ENCODE results near the gene IL1A. TPM values are rescaled to one million over a fixed set of nuclear protein-coding genes. Genes with fewer than 3 reads are reported as not detected.

Gene IL1A
- total RNA-seq, 1 experiment from 2014 or later, result 0.42 TPM

DNA sequence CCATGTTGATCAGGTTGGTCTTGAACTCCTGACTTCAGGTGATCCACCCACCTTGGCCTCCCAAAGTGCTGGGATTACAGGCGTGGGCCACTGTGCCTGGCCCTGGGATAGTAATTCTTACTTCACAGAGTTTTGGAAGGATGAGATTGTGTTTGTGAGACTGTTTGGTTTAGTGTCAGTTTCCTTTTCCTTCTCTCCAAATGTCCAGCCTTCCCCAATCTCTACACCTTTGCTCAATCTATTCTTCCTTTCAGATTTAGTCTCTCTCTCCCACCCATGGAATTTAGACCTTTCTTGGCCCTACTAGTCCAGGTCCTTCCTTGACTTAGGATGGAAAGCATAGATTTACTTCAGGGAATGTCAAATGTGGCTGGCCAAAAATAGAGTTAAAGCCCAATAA lies 12.2 kb upstream of the IL1A start (continued):
- TF ChIP-seq, protein P1, sequence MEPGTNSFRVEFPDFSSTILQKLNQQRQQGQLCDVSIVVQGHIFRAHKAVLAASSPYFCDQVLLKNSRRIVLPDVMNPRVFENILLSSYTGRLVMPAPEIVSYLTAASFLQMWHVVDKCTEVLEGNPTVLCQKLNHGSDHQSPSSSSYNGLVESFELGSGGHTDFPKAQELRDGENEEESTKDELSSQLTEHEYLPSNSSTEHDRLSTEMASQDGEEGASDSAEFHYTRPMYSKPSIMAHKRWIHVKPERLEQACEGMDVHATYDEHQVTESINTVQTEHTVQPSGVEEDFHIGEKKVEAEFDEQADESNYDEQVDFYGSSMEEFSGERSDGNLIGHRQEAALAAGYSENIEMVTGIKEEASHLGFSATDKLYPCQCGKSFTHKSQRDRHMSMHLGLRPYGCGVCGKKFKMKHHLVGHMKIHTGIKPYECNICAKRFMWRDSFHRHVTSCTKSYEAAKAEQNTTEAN (CRISPR knock-in tag; IDR thresholded peaks at IDR 0.05), result no peak
- TF ChIP-seq ETV6 (CRISPR knock-in tag; IDR thresholded peaks at IDR 0.05) (no peak), SP1 (CRISPR knock-in tag; conservative IDR thresholded peaks at IDR 0.05) (no peak), ZNF138 (CRISPR knock-in tag; conservative IDR thresholded peaks at IDR 0.05) (no peak), FOXP4 (CRISPR knock-in tag; IDR thresholded peaks at IDR 0.05) (no peak), RORB (CRISPR knock-in tag; IDR thresholded peaks at IDR 0.05) (no peak), ELF4 (CRISPR knock-in tag; IDR thresholded peaks at IDR 0.05; ENCODE audit: low read depth) (no peak), ZNF416 (CRISPR knock-in tag; IDR thresholded peaks at IDR 0.05) (no peak), ZBTB21 (CRISPR knock-in tag; IDR thresholded peaks at IDR 0.05; ENCODE audit: borderline replicate concordance) (no peak)
- TF ChIP-seq, protein P2, sequence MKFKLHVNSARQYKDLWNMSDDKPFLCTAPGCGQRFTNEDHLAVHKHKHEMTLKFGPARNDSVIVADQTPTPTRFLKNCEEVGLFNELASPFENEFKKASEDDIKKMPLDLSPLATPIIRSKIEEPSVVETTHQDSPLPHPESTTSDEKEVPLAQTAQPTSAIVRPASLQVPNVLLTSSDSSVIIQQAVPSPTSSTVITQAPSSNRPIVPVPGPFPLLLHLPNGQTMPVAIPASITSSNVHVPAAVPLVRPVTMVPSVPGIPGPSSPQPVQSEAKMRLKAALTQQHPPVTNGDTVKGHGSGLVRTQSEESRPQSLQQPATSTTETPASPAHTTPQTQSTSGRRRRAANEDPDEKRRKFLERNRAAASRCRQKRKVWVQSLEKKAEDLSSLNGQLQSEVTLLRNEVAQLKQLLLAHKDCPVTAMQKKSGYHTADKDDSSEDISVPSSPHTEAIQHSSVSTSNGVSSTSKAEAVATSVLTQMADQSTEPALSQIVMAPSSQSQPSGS (CRISPR knock-in tag; IDR thresholded peaks at IDR 0.05; ENCODE audit: borderline replicate concordance, low read depth), result no peak
- TF ChIP-seq, protein P3, sequence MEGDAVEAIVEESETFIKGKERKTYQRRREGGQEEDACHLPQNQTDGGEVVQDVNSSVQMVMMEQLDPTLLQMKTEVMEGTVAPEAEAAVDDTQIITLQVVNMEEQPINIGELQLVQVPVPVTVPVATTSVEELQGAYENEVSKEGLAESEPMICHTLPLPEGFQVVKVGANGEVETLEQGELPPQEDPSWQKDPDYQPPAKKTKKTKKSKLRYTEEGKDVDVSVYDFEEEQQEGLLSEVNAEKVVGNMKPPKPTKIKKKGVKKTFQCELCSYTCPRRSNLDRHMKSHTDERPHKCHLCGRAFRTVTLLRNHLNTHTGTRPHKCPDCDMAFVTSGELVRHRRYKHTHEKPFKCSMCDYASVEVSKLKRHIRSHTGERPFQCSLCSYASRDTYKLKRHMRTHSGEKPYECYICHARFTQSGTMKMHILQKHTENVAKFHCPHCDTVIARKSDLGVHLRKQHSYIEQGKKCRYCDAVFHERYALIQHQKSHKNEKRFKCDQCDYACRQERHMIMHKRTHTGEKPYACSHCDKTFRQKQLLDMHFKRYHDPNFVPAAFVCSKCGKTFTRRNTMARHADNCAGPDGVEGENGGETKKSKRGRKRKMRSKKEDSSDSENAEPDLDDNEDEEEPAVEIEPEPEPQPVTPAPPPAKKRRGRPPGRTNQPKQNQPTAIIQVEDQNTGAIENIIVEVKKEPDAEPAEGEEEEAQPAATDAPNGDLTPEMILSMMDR (IDR thresholded peaks at IDR 0.05), result no peak

DNA sequence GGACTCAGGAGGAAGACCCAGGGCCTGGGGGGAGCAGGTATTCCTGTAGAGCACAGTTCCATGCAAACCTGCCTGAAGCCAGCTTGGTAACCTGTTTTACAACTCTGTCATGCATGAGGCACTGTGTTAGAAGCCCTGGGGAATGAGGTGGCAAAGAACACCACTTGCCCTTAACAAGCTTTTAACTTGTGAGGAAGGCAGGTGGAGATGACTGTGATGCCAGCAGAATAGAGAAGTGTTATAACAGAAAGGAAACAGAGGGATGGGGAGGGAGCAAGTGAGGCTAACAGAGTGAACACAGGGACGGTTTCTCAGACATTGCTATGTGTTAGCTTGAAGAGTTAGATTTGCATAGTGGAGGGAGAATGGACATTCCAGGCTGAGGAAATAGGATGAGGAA lies 11.5 kb upstream of the IL1A start:
- Mint-ChIP-seq H3K4me3 (no peak overlapping the region), H3K4me1 (peaks cover 57% of the 10 kb centered on the region), H3K9me3 (peaks cover 14% of the 10 kb centered on the region), H3K27ac (peak overlapping the region; percentile 9; the same call in 1 of the 2 replicates), H3K36me3 (peaks cover 5% of the 10 kb centered on the region; the same call in 1 of the 2 replicates), H3K27me3 (ENCODE audit: low read depth) (peaks cover 3% of the 10 kb centered on the region; the same call in 1 of the 2 replicates)
- ATAC-seq (peak; percentile 74), DNase-seq (ENCODE audit: low spot score) (no peak)
- ChIA-PET POLR2A (no interaction called here), CTCF (interaction anchor here (1.0 to 1.1 kb wide), 2 partner anchors 19 to 164 kb away, joined by 3 read pairs; no protein-coding TSS in a partner anchor)
- TF ChIP-seq SOX15 (CRISPR knock-in tag; IDR thresholded peaks at IDR 0.05), result no peak

- no peak for ATAC-seq
- Mint-ChIP-seq H3K27ac (no peak overlapping the region), H3K9me3 (peaks cover 18% of the 10 kb centered on the region), H3K27me3 (ENCODE audit: low read depth) (no peaks in the 10 kb centered on the region; the same call in 1 of the 2 replicates), H3K4me3 (no peak overlapping the region), H3K4me1 (peaks cover 61% of the 10 kb centered on the region), H3K36me3 (peaks cover 8% of the 10 kb centered on the region)
- no peak for DNase-seq (ENCODE audit: low spot score)
- CTCF ChIA-PET, result interaction anchor here (1.0 kb wide), 1 partner anchor 45 kb away, joined by 3 read pairs; no protein-coding TSS in a partner anchor
- POLR2A ChIA-PET, result no interaction called here
- TF ChIP-seq, protein P4, sequence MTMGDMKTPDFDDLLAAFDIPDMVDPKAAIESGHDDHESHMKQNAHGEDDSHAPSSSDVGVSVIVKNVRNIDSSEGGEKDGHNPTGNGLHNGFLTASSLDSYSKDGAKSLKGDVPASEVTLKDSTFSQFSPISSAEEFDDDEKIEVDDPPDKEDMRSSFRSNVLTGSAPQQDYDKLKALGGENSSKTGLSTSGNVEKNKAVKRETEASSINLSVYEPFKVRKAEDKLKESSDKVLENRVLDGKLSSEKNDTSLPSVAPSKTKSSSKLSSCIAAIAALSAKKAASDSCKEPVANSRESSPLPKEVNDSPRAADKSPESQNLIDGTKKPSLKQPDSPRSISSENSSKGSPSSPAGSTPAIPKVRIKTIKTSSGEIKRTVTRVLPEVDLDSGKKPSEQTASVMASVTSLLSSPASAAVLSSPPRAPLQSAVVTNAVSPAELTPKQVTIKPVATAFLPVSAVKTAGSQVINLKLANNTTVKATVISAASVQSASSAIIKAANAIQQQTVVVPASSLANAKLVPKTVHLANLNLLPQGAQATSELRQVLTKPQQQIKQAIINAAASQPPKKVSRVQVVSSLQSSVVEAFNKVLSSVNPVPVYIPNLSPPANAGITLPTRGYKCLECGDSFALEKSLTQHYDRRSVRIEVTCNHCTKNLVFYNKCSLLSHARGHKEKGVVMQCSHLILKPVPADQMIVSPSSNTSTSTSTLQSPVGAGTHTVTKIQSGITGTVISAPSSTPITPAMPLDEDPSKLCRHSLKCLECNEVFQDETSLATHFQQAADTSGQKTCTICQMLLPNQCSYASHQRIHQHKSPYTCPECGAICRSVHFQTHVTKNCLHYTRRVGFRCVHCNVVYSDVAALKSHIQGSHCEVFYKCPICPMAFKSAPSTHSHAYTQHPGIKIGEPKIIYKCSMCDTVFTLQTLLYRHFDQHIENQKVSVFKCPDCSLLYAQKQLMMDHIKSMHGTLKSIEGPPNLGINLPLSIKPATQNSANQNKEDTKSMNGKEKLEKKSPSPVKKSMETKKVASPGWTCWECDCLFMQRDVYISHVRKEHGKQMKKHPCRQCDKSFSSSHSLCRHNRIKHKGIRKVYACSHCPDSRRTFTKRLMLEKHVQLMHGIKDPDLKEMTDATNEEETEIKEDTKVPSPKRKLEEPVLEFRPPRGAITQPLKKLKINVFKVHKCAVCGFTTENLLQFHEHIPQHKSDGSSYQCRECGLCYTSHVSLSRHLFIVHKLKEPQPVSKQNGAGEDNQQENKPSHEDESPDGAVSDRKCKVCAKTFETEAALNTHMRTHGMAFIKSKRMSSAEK (CRISPR knock-in tag; IDR thresholded peaks at IDR 0.05; ENCODE audit: borderline replicate concordance), result no peak
- TF ChIP-seq MXD4 (CRISPR knock-in tag; IDR thresholded peaks at IDR 0.05; ENCODE audit: borderline replicate concordance), result no peak
- TF ChIP-seq IRF1 (CRISPR knock-in tag; IDR thresholded peaks at IDR 0.05), result no peak
- TF ChIP-seq, protein P2 (CRISPR knock-in tag; IDR thresholded peaks at IDR 0.05; ENCODE audit: borderline replicate concordance, low read depth), result no peak
- no peak for TF ChIP-seq IRF2 (CRISPR knock-in tag; IDR thresholded peaks at IDR 0.05; ENCODE audit: borderline replicate concordance, low read depth)
- no peak for TF ChIP-seq NR2C2 (CRISPR knock-in tag; IDR thresholded peaks at IDR 0.05)
- TF ChIP-seq, protein P5, sequence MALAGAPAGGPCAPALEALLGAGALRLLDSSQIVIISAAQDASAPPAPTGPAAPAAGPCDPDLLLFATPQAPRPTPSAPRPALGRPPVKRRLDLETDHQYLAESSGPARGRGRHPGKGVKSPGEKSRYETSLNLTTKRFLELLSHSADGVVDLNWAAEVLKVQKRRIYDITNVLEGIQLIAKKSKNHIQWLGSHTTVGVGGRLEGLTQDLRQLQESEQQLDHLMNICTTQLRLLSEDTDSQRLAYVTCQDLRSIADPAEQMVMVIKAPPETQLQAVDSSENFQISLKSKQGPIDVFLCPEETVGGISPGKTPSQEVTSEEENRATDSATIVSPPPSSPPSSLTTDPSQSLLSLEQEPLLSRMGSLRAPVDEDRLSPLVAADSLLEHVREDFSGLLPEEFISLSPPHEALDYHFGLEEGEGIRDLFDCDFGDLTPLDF (CRISPR knock-in tag; IDR thresholded peaks at IDR 0.05), result no peak
Observed at GRCh38 chr2:112794841-112795240, 10.5 kb upstream of the IL1A start.

Measured in WTC11 (cell line).